Aortic smooth muscle cell (primary cell): ENCODE results near the gene KCTD1. TPM values are rescaled to one million over a fixed set of nuclear protein-coding genes. Genes with fewer than 3 reads are reported as not detected.

Experiments used
- total RNA-seq: library from RNA; depleted of rRNA; stranded (reverse); fragments of >200 nt; gene quantifications from 2 replicates; pipeline ENCODE4 v1.2.3, GENCODE V29; 2014

KCTD1 gene
- 7.7 and 11.8 TPM in 2 replicates for total RNA-seq

DNA sequence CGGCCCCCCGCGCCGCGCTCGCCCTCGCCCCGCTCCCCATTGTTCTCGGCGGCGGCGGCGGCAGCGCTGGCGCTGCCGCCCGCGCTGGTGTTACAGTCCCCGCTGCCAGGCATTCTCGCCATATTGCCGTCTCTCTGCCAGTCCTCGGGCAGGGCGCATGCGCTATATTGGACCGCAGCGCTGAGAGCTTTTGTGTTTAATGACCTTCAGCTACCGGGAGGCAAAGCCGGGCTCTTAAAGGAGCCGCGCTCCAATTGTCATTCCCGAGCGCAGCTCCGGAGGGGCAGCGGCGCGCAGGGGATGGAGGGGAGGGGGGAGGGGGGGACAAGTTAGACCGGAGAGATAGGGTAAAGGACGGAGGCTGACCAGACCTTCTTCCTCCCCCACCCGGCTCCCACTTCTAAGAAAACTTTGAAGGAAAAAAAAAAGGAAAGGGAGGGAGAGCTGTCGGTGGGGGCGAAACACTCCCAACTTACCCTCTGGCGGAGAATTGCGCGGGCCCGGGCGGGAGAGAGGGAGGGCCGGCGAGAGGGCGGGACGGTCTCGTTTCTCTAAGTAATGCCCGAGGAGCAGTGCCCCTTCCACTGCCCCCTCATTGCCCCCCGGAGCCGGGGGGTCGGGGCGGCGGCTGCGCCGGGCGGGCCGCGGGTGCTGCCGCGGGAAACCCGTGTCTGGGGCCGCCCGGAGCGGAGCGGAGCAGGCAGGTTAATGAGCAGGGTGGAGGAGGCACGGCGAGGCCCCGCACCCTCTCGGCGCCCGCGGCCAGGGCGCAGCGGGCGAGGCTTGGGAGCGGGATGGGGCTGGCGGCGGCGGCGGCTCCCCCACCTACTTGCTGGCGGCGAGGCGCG lies at the start of gene KCTD1:
Gene KCTD1, minus strand, starts transcription at position 139 of the 848 bp plus-strand sequence. Its CDS starts 17 bp downstream, at position 122.

